Hepatocyte (in vitro differentiated cells): ENCODE results near the gene CREB3. TPM values are rescaled to one million over a fixed set of nuclear protein-coding genes. Genes with fewer than 3 reads are reported as not detected.

Experiments used
- DNase-seq: peaks from one replicate; pipeline ENCODE4 v3.0.0-alpha.2; 2016; ENCODE audit warnings: low spot score
- H2AFZ ChIP-seq: fragments of 200-600 bp; sonication (generic); 2 replicates; pipeline ENCODE4 v1.6.0; 2016; ENCODE audit warnings: antibody characterized with exemption, mild to moderate bottlenecking
- H3K27ac ChIP-seq: fragments of 200-600 bp; sonication (generic); 2 replicates; pipeline ENCODE4 v1.5.1; 2016; ENCODE audit warnings: mild to moderate bottlenecking
- H3K27me3 ChIP-seq: fragments of 200-600 bp; sonication (generic); 2 replicates; pipeline ENCODE4 v1.6.1; 2016
- H3K36me3 ChIP-seq: fragments of 200-600 bp; sonication (generic); replicated peaks from 2 replicates; pipeline ENCODE4 v1.5.1; 2016; ENCODE audit warnings: low read depth; ENCODE audit not compliant: insufficient read depth
- H3K4me1 ChIP-seq: fragments of 200-600 bp; sonication (generic); 2 replicates; pipeline ENCODE4 v1.5.1; 2016; ENCODE audit warnings: mild to moderate bottlenecking, moderate library complexity; ENCODE audit not compliant: insufficient read depth
- H3K4me2 ChIP-seq: fragments of 200-600 bp; sonication (generic); 2 replicates; pipeline ENCODE4 v1.6.0; 2016
- H3K4me3 ChIP-seq: fragments of 200-600 bp; sonication (generic); 2 replicates; pipeline ENCODE4 v1.5.1; 2016; ENCODE audit warnings: mild to moderate bottlenecking
- H3K79me2 ChIP-seq: fragments of 200-600 bp; sonication (generic); 2 replicates; pipeline ENCODE4 v1.6.0; 2017; ENCODE audit warnings: mild to moderate bottlenecking
- H3K9me2 ChIP-seq: fragments of 200-600 bp; sonication (generic); replicated peaks from 2 replicates; pipeline ENCODE4 v1.6.0; 2017; ENCODE audit warnings: mild to moderate bottlenecking; ENCODE audit not compliant: insufficient read depth
- H3K9me3 ChIP-seq: fragments of 200-600 bp; sonication (generic); 2 replicates; pipeline ENCODE4 v1.5.1; 2016; ENCODE audit warnings: low read depth, mild to moderate bottlenecking
- H4K20me1 ChIP-seq: fragments of 200-600 bp; sonication (generic); 2 replicates; pipeline ENCODE4 v1.6.0; 2016; ENCODE audit warnings: mild to moderate bottlenecking; ENCODE audit not compliant: insufficient read depth, poor library complexity, severe bottlenecking
- CTCF ChIP-seq: fragments of 200-600 bp; sonication (generic); IDR thresholded peaks from 2 replicates; pipeline ENCODE4 v1.5.1; 2016; ENCODE audit warnings: antibody characterized with exemption, mild to moderate bottlenecking; ENCODE audit not compliant: poor library complexity
- EZH2 ChIP-seq: fragments of 200-600 bp; sonication (generic); IDR thresholded peaks from 2 replicates; pipeline ENCODE4 v1.6.1; 2016; ENCODE audit warnings: antibody characterized with exemption, mild to moderate bottlenecking, borderline replicate concordance
- EZH2phosphoT487 ChIP-seq: fragments of 200-600 bp; sonication (generic); IDR thresholded peaks from one replicate; pipeline ENCODE4 v1.6.1; 2018; ENCODE audit warnings: antibody characterized with exemption, mild to moderate bottlenecking, low read depth, moderate library complexity; ENCODE audit not compliant: unreplicated experiment, severe bottlenecking
- WGBS: methylation state at CpG from one replicate; pipeline ENCODE4 v1.1.6; 2016; ENCODE audit warnings: low lambda C conversion rate; ENCODE audit errors: missing lambda C conversion rate; 5-methylcytosine and 5-hydroxymethylcytosine counted together
- polyA plus RNA-seq: library from polyadenylated mRNA; unstranded; fragments of >200 nt; fragmentation: Nextera tagmentation; extraction: Ambion mirVana; gene quantifications from 2 replicates; pipeline ENCODE4 v1.2.1, GENCODE V29; 2016
- total RNA-seq: library from RNA; depleted of rRNA; stranded (reverse); fragments of >200 nt; gene quantifications from 2 replicates; pipeline ENCODE4 v1.2.3, GENCODE V29; 2014

The CREB3 gene
- total and polyA plus RNA-seq, 2 experiments from 2014 or later, result 54.6 to 79.9 TPM

DNA sequence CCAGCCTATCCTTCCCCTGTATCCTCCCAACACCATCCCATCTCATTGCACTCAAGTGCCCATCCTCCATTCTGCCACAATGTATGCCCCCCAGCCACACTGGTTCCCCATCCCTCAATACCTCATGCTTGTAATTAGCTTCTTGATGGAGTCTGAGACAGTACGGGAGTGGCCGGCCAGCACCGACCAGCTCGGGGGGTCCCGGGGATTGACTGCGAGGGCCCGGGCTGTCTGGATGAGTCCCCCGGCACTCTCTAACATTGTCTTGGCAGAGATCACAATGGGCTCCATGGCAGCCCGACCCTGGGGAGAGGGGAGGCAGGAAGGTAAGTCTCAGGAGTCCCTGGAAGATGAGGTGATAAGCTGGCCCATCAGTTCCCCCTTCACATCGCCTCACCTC is 25.5 kb upstream of the CREB3 start:
- no peak overlapping the region for H3K27ac ChIP-seq
- no peaks in the 10 kb centered on the region for H3K27me3 ChIP-seq
- WGBS, result 94% methylated on average over 10 of the region's 10 CpGs
- no peak overlapping the region for H3K4me2 ChIP-seq
- no peaks in the 10 kb centered on the region for H4K20me1 ChIP-seq
- no peaks in the 10 kb centered on the region for H3K9me3 ChIP-seq
- no peaks in the 10 kb centered on the region for H3K79me2 ChIP-seq
- no peak for DNase-seq
- H3K36me3 ChIP-seq, result peaks cover 4% of the 10 kb centered on the region
- TF ChIP-seq EZH2, result no peak
- no peak for TF ChIP-seq CTCF
- no peak for TF ChIP-seq EZH2phosphoT487
- no peaks in the 10 kb centered on the region for H3K9me2 ChIP-seq
- H3K4me3 ChIP-seq, result no peak overlapping the region
- no peak overlapping the region for H2AFZ ChIP-seq
- H3K4me1 ChIP-seq, result no peaks in the 10 kb centered on the region

GRCh38 chr9:35708146-35708545 is 24.3 kb upstream of the CREB3 start:
- no peaks in the 10 kb centered on the region for H3K9me3 ChIP-seq
- H3K4me1 ChIP-seq, result no peaks in the 10 kb centered on the region
- no peak overlapping the region for H3K4me3 ChIP-seq
- no peaks in the 10 kb centered on the region for H3K27me3 ChIP-seq
- 97% methylated on average over 4 of the region's 4 CpGs for WGBS
- H3K79me2 ChIP-seq, result no peaks in the 10 kb centered on the region
- no peak overlapping the region for H3K4me2 ChIP-seq
- no peak for DNase-seq
- no peaks in the 10 kb centered on the region for H3K9me2 ChIP-seq
- H4K20me1 ChIP-seq, result no peaks in the 10 kb centered on the region
- no peak for TF ChIP-seq EZH2
- TF ChIP-seq CTCF, result no peak
- no peak for TF ChIP-seq EZH2phosphoT487
- H3K27ac ChIP-seq, result no peak overlapping the region
- H2AFZ ChIP-seq, result no peak overlapping the region
- peaks cover 4% of the 10 kb centered on the region for H3K36me3 ChIP-seq

DNA sequence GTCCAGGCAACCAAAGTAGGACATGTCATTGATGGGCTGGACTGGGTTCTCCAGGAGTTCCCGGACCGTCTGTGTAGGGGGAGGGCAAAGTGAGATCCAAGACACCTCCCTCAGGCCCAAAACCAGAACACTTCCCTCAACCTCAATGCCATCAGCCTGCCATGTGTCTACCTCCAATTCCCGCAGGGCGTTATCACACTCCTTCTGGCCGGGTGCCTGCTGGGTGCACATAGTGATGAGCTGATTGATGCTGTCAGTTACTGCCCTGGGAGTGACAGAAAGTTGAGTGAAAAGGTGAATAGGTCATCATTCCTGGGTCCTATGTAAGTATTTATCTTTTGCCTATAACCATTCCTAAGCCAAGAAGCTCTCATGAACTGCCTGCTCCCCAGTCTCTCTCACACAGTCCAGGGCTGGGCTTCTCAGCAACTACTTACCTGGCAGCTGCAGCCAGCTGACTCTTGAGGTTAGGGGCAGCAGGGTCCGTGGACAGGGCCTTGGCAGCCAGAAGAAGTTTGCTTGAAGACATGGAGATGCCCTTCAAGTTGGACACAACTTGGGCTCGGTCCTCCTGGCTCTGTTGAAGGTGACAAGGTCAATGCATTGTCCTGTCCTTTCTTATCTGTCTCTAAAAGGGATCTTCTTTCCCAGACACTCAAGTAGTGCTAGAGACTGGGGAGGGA is 21.5 kb upstream of the CREB3 start:
- Histone ChIP-seq H3K36me3 (peaks cover 7% of the 10 kb centered on the region), H3K4me1 (no peaks in the 10 kb centered on the region), H3K4me2 (no peak overlapping the region), H3K27me3 (no peaks in the 10 kb centered on the region), H3K9me3 (no peaks in the 10 kb centered on the region), H3K79me2 (no peaks in the 10 kb centered on the region), H3K9me2 (no peaks in the 10 kb centered on the region), H3K27ac (no peak overlapping the region), H4K20me1 (no peaks in the 10 kb centered on the region), H3K4me3 (no peak overlapping the region), H2AFZ (no peak overlapping the region)
- WGBS, result 95% methylated on average over 7 of the region's 7 CpGs
- DNase-seq, result no peak
- TF ChIP-seq EZH2 (no peak), CTCF (no peak), EZH2phosphoT487 (no peak)
